ENCODE measurements around the gene PCSK5.
A peak's percentile ranks its signal among the peaks of the same experiment; 100 is the strongest.
"Not testable (repeated sequence)": the region's sequence is repeated elsewhere in the genome, so short reads cannot be mapped to it uniquely, and the experiment has no call there.

The PCSK5 gene

DNA sequence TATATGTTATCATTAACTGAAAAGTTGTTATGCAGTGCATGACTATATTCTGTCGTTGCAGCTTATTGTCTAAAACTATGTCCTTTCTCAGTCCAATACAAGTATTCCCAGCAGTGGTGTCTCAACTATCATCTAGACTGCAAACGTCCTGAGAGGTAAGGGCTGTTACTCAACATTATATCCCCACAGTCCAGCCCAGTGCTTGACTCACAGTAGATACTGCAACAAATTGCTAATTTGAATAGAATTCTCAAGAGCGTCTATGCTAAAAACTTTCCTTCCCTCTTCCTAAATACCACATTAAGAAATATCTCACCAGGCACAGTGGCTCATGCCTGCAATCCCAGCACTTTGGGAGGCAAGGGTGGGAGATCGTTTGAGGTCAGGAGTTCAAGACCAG lies 37.7 kb upstream of the PCSK5 start:
- DNase-seq (ENCODE audit: low read depth), result no peak
- no peak overlapping the region for H3K4me3 ChIP-seq (ENCODE audit: low read depth, low read length)
- TF ChIP-seq, protein P1, sequence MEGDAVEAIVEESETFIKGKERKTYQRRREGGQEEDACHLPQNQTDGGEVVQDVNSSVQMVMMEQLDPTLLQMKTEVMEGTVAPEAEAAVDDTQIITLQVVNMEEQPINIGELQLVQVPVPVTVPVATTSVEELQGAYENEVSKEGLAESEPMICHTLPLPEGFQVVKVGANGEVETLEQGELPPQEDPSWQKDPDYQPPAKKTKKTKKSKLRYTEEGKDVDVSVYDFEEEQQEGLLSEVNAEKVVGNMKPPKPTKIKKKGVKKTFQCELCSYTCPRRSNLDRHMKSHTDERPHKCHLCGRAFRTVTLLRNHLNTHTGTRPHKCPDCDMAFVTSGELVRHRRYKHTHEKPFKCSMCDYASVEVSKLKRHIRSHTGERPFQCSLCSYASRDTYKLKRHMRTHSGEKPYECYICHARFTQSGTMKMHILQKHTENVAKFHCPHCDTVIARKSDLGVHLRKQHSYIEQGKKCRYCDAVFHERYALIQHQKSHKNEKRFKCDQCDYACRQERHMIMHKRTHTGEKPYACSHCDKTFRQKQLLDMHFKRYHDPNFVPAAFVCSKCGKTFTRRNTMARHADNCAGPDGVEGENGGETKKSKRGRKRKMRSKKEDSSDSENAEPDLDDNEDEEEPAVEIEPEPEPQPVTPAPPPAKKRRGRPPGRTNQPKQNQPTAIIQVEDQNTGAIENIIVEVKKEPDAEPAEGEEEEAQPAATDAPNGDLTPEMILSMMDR (IDR thresholded peaks at IDR 0.05; ENCODE audit: insufficient read depth, low read depth, low read length, missing control alignments), result no peak

DNA sequence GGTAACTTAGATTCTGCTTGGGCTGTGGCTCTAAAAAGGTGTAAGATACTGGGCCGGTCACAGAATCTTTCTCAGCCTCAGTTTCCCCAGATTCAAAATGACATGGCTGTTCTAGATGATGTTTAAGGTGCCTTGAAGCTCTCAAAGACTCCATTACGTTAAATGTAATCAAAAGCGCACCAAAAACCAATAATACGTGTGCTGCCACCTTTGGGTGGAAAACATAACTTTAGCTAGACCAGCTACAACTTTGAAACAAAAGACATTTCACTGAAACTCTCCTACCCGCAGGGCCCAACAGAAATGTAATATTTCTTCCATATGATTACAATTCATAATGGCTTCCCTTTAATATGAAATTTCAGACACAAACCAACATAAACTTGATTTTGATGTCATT lies 35.0 kb upstream of the PCSK5 start:
- H3K4me3 ChIP-seq (ENCODE audit: low read depth, low read length), result no peak overlapping the region
- TF ChIP-seq, protein P1 (IDR thresholded peaks at IDR 0.05; ENCODE audit: insufficient read depth, low read depth, low read length, missing control alignments), result peak; percentile 16
- peak; percentile 14 for DNase-seq (ENCODE audit: low read depth)

DNA sequence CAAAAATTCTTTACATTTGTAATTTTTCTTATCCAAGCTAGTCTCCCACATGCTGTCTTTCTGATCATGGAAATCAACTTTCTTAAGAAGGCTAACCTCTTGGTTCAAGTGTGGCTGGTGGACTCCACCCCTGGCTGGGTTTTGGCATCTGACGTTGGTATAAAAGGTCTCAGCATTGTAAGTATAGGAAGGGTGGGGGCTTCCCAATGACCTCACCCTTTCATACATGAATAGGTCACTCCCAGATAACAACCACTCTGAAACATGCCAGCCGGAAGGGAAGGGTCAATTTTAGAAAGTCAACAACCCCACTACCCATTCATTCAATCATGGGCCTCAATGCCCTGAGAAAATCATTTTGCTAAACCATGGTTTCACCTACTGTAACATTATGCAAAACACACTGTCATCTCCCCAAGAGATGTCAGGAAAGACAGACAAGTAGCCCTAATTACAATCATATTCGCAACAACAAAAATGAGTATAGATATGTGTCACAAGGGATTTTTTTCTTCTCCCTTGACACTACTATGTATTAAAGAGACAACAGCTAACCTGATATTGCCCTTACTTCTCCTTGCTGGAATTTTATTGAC lies 31.9 kb upstream of the PCSK5 start:
- no peak overlapping the region for H3K4me3 ChIP-seq (ENCODE audit: low read depth, low read length)
- peak; percentile 20 for DNase-seq (ENCODE audit: low read depth)
- TF ChIP-seq, protein P1 (IDR thresholded peaks at IDR 0.05; ENCODE audit: insufficient read depth, low read depth, low read length, missing control alignments), result no peak

DNA sequence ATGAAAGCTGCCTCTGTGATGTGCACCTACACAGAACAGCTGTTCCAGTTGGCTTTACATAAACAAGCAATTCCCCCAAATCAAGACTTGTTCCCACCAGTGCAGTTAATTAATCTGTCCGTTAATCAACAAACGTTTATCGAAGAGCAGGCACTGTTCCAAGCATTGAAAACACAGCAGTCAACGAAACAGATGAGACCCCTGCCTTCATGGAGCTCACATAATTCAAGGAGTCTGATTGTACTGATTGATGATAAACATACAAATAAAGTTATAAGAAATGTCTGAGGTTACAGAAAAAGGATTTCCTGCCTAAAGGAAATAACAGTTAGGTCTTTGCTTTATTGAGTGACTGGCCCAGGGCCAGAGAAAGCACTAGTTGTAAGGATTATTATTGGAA lies 26.2 kb upstream of the PCSK5 start:
- no peak overlapping the region for H3K4me3 ChIP-seq (ENCODE audit: low read depth, low read length)
- TF ChIP-seq, protein P1 (IDR thresholded peaks at IDR 0.05; ENCODE audit: insufficient read depth, low read depth, low read length, missing control alignments), result no peak
- no peak for DNase-seq (ENCODE audit: low read depth)

DNA sequence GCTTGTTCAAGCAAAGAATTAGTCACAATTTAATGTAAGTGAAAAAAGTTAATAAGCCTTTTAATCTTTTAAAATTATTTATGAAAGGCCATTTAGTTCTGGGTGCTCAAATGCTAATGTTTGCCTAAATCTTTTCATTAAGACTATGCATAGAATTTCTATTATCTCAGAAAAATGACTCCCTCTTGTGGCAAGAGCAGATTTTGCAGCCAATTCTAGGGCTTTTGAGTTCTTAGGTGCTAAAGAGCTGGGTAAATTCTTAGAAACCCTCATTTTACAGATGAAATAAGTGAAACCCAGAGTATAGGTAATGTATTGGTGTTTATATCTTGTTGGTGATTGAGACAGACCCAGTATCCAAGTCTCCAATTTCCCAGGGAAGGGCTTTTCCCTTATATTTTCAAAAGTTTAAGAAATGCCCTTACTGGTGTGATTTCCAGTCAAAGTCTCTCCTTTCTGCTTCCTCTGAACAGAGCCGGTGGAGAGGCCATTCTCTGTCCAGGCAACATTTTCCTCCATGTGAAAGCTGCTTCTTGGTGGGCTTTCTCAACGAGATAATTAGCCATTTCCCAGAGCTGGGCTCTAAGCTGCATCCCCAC lies 24.1 kb upstream of the PCSK5 start:
- TF ChIP-seq, protein P1 (IDR thresholded peaks at IDR 0.05; ENCODE audit: insufficient read depth, low read depth, low read length, missing control alignments), result peak; percentile 62
- peak; percentile 51 for DNase-seq (ENCODE audit: low read depth)
- H3K4me3 ChIP-seq (ENCODE audit: low read depth, low read length), result no peak overlapping the region

DNA sequence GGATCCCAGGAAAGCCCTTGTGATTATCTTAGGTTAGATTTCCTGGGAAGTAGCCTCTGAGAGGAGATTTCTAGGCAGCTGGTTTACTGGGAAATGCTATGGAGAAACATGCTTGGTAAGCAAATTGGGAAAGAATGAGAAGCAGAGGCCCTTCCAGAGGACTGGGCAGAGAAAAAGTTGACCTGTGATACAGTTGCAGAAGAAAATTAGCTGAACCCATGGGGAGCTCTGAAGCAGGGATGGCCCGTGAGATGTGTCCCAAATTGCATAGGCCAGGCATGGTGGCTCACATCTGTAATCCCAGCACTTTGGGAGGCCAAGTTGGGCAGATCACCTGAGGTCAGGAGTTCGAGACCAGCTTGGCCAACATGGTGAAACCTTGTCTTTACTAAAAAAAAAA lies 21.9 kb upstream of the PCSK5 start:
- not testable (repeated sequence) for H3K4me3 ChIP-seq (ENCODE audit: low read depth, low read length); DNase-seq (ENCODE audit: low read depth)

DNA sequence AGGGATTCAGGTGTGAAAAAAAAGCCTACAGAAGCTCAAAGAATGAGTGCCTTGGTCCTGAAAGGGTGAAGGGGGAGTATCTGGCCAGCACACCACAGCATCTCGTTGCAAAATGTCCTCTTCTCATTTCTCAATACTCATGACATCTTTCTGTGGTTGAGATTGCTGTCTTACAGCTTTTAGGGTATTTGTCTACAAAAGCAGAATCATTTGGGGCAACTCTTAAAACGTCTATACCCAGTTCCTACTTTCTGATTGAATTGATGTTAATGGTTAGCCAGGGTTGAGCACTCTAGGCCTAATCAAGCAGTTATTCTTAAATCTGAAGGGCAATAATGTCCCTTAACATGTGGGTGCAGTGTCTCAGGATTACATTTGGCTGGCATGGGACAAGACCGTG lies 21.2 kb upstream of the PCSK5 start:
- DNase-seq (ENCODE audit: low read depth), result no peak
- TF ChIP-seq, protein P1 (IDR thresholded peaks at IDR 0.05; ENCODE audit: insufficient read depth, low read depth, low read length, missing control alignments), result no peak
- H3K4me3 ChIP-seq (ENCODE audit: low read depth, low read length), result no peak overlapping the region

Measured in GM12865 (cell line).